Subcutaneous adipose tissue (tissue), 4 donors: Measurements from ENCODE around the gene FARS2. TPM values are rescaled to one million over a fixed set of nuclear protein-coding genes. Genes with fewer than 3 reads are reported as not detected.

ENCODE experiments used
- CTCF ChIP-seq: fragments of 450-650 bp; IDR thresholded peaks from one replicate; pipeline ENCODE4 v1.5.1; 2016; ENCODE audit warnings: low read depth, mild to moderate bottlenecking, control low read depth, antibody characterized with exemption, moderate library complexity
- total RNA-seq, 4 donors: library from RNA; depleted of rRNA; stranded (reverse); fragments of >200 nt; gene quantifications; one replicate each; pipeline ENCODE4 v1.1.0, GENCODE V29; 2016

Gene FARS2
- total RNA-seq, 4 donors from 2014 or later, result 6.2 to 13.6 (median 11.3) TPM

GRCh38 chr6:5220443-5220842 is 40.9 kb upstream of the FARS2 start:
- TF ChIP-seq CTCF, result no peak

- TF ChIP-seq CTCF, result no peak
These were observed 38.0 kb upstream of the FARS2 start for GRCh38 chr6:5223309-5223708.

GRCh38 chr6:5229356-5229755 is 32.0 kb upstream of the FARS2 start:
- no peak for TF ChIP-seq CTCF

- TF ChIP-seq CTCF, result no peak
These were observed 31.2 kb upstream of the FARS2 start for GRCh38 chr6:5230081-5230480.

- TF ChIP-seq CTCF, result no peak
These were observed 30.0 kb upstream of the FARS2 start for GRCh38 chr6:5231289-5231688.

GRCh38 chr6:5234874-5235273 is 26.4 kb upstream of the FARS2 start:
- no peak for TF ChIP-seq CTCF

- TF ChIP-seq CTCF, result no peak
These were observed 25.5 kb upstream of the FARS2 start for GRCh38 chr6:5235830-5236229.
